Hepatocyte (in vitro differentiated cells): ENCODE results near the gene CDK14. TPM values are rescaled to one million over a fixed set of nuclear protein-coding genes. Genes with fewer than 3 reads are reported as not detected.

ENCODE experiments used
- DNase-seq: peaks from one replicate; pipeline ENCODE4 v3.0.0-alpha.2; 2016; ENCODE audit warnings: low spot score
- H2AFZ ChIP-seq: fragments of 200-600 bp; sonication (generic); 2 replicates; pipeline ENCODE4 v1.6.0; 2016; ENCODE audit warnings: antibody characterized with exemption, mild to moderate bottlenecking
- H3K27ac ChIP-seq: fragments of 200-600 bp; sonication (generic); 2 replicates; pipeline ENCODE4 v1.5.1; 2016; ENCODE audit warnings: mild to moderate bottlenecking
- H3K27me3 ChIP-seq: fragments of 200-600 bp; sonication (generic); 2 replicates; pipeline ENCODE4 v1.6.1; 2016
- H3K36me3 ChIP-seq: fragments of 200-600 bp; sonication (generic); replicated peaks from 2 replicates; pipeline ENCODE4 v1.5.1; 2016; ENCODE audit warnings: low read depth; ENCODE audit not compliant: insufficient read depth
- H3K4me1 ChIP-seq: fragments of 200-600 bp; sonication (generic); 2 replicates; pipeline ENCODE4 v1.5.1; 2016; ENCODE audit warnings: mild to moderate bottlenecking, moderate library complexity; ENCODE audit not compliant: insufficient read depth
- H3K4me2 ChIP-seq: fragments of 200-600 bp; sonication (generic); 2 replicates; pipeline ENCODE4 v1.6.0; 2016
- H3K4me3 ChIP-seq: fragments of 200-600 bp; sonication (generic); 2 replicates; pipeline ENCODE4 v1.5.1; 2016; ENCODE audit warnings: mild to moderate bottlenecking
- H3K79me2 ChIP-seq: fragments of 200-600 bp; sonication (generic); 2 replicates; pipeline ENCODE4 v1.6.0; 2017; ENCODE audit warnings: mild to moderate bottlenecking
- H3K9me2 ChIP-seq: fragments of 200-600 bp; sonication (generic); replicated peaks from 2 replicates; pipeline ENCODE4 v1.6.0; 2017; ENCODE audit warnings: mild to moderate bottlenecking; ENCODE audit not compliant: insufficient read depth
- H3K9me3 ChIP-seq: fragments of 200-600 bp; sonication (generic); 2 replicates; pipeline ENCODE4 v1.5.1; 2016; ENCODE audit warnings: low read depth, mild to moderate bottlenecking
- H4K20me1 ChIP-seq: fragments of 200-600 bp; sonication (generic); 2 replicates; pipeline ENCODE4 v1.6.0; 2016; ENCODE audit warnings: mild to moderate bottlenecking; ENCODE audit not compliant: insufficient read depth, poor library complexity, severe bottlenecking
- CTCF ChIP-seq: fragments of 200-600 bp; sonication (generic); IDR thresholded peaks from 2 replicates; pipeline ENCODE4 v1.5.1; 2016; ENCODE audit warnings: antibody characterized with exemption, mild to moderate bottlenecking; ENCODE audit not compliant: poor library complexity
- EZH2 ChIP-seq: fragments of 200-600 bp; sonication (generic); IDR thresholded peaks from 2 replicates; pipeline ENCODE4 v1.6.1; 2016; ENCODE audit warnings: antibody characterized with exemption, mild to moderate bottlenecking, borderline replicate concordance
- EZH2phosphoT487 ChIP-seq: fragments of 200-600 bp; sonication (generic); IDR thresholded peaks from one replicate; pipeline ENCODE4 v1.6.1; 2018; ENCODE audit warnings: antibody characterized with exemption, mild to moderate bottlenecking, low read depth, moderate library complexity; ENCODE audit not compliant: unreplicated experiment, severe bottlenecking
- WGBS: methylation state at CpG from one replicate; pipeline ENCODE4 v1.1.6; 2016; ENCODE audit warnings: low lambda C conversion rate; ENCODE audit errors: missing lambda C conversion rate; 5-methylcytosine and 5-hydroxymethylcytosine counted together
- polyA plus RNA-seq: library from polyadenylated mRNA; unstranded; fragments of >200 nt; fragmentation: Nextera tagmentation; extraction: Ambion mirVana; gene quantifications from 2 replicates; pipeline ENCODE4 v1.2.1, GENCODE V29; 2016
- total RNA-seq: library from RNA; depleted of rRNA; stranded (reverse); fragments of >200 nt; gene quantifications from 2 replicates; pipeline ENCODE4 v1.2.3, GENCODE V29; 2014

CDK14 gene
- total and polyA plus RNA-seq, 2 experiments from 2014 or later: 8.6 to 23.5 TPM

DNA sequence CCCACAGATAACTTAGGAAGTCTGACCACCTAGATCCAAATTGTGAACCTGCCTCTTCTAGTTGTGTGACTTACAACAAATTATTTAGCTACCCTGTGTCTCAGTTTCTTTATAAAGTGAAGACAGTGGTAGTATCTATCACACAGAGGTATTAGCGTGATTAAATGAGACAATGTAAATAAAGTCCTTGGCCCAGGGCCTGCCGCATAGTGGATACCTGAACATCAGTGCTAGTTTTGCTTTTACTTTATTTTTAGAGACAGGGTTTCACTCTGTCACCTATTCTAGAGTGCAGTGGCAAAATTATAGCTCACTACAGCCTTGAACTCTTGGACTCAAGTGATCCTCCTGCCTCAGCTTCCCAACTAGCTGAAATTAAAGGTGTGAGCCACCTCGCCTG is 177.1 kb downstream of the CDK14 start:
- no peaks in the 10 kb centered on the region for H4K20me1 ChIP-seq
- no peak overlapping the region for H2AFZ ChIP-seq
- H3K9me2 ChIP-seq: no peaks in the 10 kb centered on the region
- TF ChIP-seq CTCF (no peak), EZH2phosphoT487 (no peak), EZH2 (no peak)
- WGBS: 97% methylated on average over 3 of the region's 3 CpGs
- no peak overlapping the region for H3K27ac ChIP-seq
- H3K36me3 ChIP-seq: no peaks in the 10 kb centered on the region
- no peak overlapping the region for H3K4me3 ChIP-seq
- H3K79me2 ChIP-seq: peaks cover 8% of the 10 kb centered on the region
- no peaks in the 10 kb centered on the region for H3K9me3 ChIP-seq
- DNase-seq: no peak
- H3K27me3 ChIP-seq: no peaks in the 10 kb centered on the region
- no peak overlapping the region for H3K4me2 ChIP-seq
- peaks cover 6% of the 10 kb centered on the region for H3K4me1 ChIP-seq

- no peaks in the 10 kb centered on the region for H3K9me3 ChIP-seq
- no peaks in the 10 kb centered on the region for H3K9me2 ChIP-seq
- H3K4me2 ChIP-seq: no peak overlapping the region
- peaks cover 2% of the 10 kb centered on the region for H3K4me1 ChIP-seq
- no peaks in the 10 kb centered on the region for H3K36me3 ChIP-seq
- H3K27me3 ChIP-seq: no peaks in the 10 kb centered on the region
- 82% methylated on average over 3 of the region's 3 CpGs for WGBS
- H3K79me2 ChIP-seq: peaks cover 2% of the 10 kb centered on the region
- no peaks in the 10 kb centered on the region for H4K20me1 ChIP-seq
- no peak for DNase-seq
- no peak for TF ChIP-seq EZH2
- TF ChIP-seq CTCF: no peak
- TF ChIP-seq EZH2phosphoT487: no peak
- no peak overlapping the region for H3K4me3 ChIP-seq
- no peak overlapping the region for H2AFZ ChIP-seq
- no peak overlapping the region for H3K27ac ChIP-seq
These were observed 178.6 kb downstream of the CDK14 start for GRCh38 chr7:90774706-90775105.

- WGBS: no CpG with 5 or more reads among the region's 1 CpG
- no peaks in the 10 kb centered on the region for H3K27me3 ChIP-seq
- TF ChIP-seq CTCF (no peak), EZH2 (no peak), EZH2phosphoT487 (no peak)
- no peaks in the 10 kb centered on the region for H4K20me1 ChIP-seq
- no peak overlapping the region for H3K27ac ChIP-seq
- H3K4me2 ChIP-seq: no peak overlapping the region
- no peak for DNase-seq
- no peaks in the 10 kb centered on the region for H3K9me2 ChIP-seq
- H3K4me3 ChIP-seq: no peak overlapping the region
- no peaks in the 10 kb centered on the region for H3K4me1 ChIP-seq
- no peaks in the 10 kb centered on the region for H3K9me3 ChIP-seq
- H3K36me3 ChIP-seq: no peaks in the 10 kb centered on the region
- no peak overlapping the region for H2AFZ ChIP-seq
- H3K79me2 ChIP-seq: peaks cover 2% of the 10 kb centered on the region
These were observed 179.4 kb downstream of the CDK14 start for GRCh38 chr7:90775383-90775965.

- WGBS: 64% methylated on average over 2 of the region's 2 CpGs
- no peaks in the 10 kb centered on the region for H3K36me3 ChIP-seq
- DNase-seq: no peak
- peak overlapping the region; percentile 20 for H3K4me2 ChIP-seq
- peaks cover 2% of the 10 kb centered on the region for H3K79me2 ChIP-seq
- H3K9me3 ChIP-seq: no peaks in the 10 kb centered on the region
- H3K4me3 ChIP-seq: no peak overlapping the region
- no peaks in the 10 kb centered on the region for H4K20me1 ChIP-seq
- peak overlapping the region; percentile 2 for H3K27ac ChIP-seq
- no peaks in the 10 kb centered on the region for H3K9me2 ChIP-seq
- no peaks in the 10 kb centered on the region for H3K4me1 ChIP-seq
- TF ChIP-seq EZH2 (no peak), EZH2phosphoT487 (no peak), CTCF (no peak)
- H3K27me3 ChIP-seq: no peaks in the 10 kb centered on the region
- no peak overlapping the region for H2AFZ ChIP-seq
These were observed 180.9 kb downstream of the CDK14 start for GRCh38 chr7:90777041-90777440.
